ENCODE data around the gene TBPL1.

DNA sequence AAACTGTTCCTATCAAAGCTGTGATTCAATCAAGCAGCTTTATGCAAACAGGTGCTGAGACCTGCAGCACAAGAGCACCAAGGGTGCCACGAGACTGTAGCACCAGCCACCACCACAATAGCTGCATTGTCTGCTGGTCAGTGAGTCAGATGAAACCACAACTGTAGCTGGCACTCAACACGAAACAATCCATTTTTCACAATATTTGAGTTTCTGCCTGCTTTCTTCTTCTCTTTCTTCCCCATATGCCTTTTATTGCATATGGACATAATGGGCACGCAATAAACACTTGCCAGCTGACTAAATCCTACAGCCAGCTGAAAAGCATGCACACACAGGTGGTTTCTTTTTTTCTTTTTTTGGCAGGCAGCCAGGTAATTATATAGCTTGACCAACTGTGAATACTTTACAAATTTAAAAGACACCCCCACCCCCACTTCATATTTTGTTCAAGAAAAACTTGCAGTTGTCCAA is 82.8 kb downstream of the TBPL1 start:
- TF ChIP-seq POLR2A (IDR thresholded peaks at IDR 0.05): no peak
- TF ChIP-seq, protein P1, sequence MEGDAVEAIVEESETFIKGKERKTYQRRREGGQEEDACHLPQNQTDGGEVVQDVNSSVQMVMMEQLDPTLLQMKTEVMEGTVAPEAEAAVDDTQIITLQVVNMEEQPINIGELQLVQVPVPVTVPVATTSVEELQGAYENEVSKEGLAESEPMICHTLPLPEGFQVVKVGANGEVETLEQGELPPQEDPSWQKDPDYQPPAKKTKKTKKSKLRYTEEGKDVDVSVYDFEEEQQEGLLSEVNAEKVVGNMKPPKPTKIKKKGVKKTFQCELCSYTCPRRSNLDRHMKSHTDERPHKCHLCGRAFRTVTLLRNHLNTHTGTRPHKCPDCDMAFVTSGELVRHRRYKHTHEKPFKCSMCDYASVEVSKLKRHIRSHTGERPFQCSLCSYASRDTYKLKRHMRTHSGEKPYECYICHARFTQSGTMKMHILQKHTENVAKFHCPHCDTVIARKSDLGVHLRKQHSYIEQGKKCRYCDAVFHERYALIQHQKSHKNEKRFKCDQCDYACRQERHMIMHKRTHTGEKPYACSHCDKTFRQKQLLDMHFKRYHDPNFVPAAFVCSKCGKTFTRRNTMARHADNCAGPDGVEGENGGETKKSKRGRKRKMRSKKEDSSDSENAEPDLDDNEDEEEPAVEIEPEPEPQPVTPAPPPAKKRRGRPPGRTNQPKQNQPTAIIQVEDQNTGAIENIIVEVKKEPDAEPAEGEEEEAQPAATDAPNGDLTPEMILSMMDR (IDR thresholded peaks at IDR 0.05): no peak
